SK-N-SH (cell line): ENCODE data around the gene SOCS7. TPM values are rescaled to one million over a fixed set of nuclear protein-coding genes. Genes with fewer than 3 reads are reported as not detected.

ENCODE experiments used
- CTCF ChIA-PET: fragments of 300-600, 350-600 bp; formaldehyde crosslinking; extraction: SDS; loops from one replicate; lab custom pipeline; 2021; lab: Yijun Ruan, JAX
- POLR2A ChIA-PET: fragments of 350-600 bp; sonication (Branson Sonifier 250); formaldehyde crosslinking; extraction: SDS; loops from one replicate; lab custom pipeline; 2020; ENCODE audit warnings: antibody characterized with exemption, inconsistent platforms; lab: Yijun Ruan, JAX
- DNase-seq: peaks from one replicate; pipeline ENCODE4 v3.0.0; 2012
- H2AFZ ChIP-seq: fragments of 200-600 bp; sonication (generic); 2 replicates; pipeline ENCODE4 v1.8.1; 2016; ENCODE audit warnings: antibody characterized with exemption, mild to moderate bottlenecking, low read depth
- H3F3A ChIP-seq: fragments of 200-600 bp; sonication (generic); replicated peaks from 2 replicates; pipeline ENCODE3; 2016; ENCODE audit warnings: antibody characterized with exemption, mild to moderate bottlenecking; ENCODE audit not compliant: insufficient read depth
- H3K27ac ChIP-seq, 2 experiments: fragments of 200-500 bp in 1 of 2; fragments of 200-600 bp in 1 of 2; sonication (Bioruptor generic) in 1 of 2; sonication (generic), shearing (Covaris generic) in 1 of 2; 2 replicates each; pipeline versions ENCODE4 v1.5.1 to v1.6.1; 2014 to 2016; ENCODE audit warnings: low read depth in 2 of 2, inconsistent platforms in 1 of 2, low read length in 1 of 2, mild to moderate bottlenecking in 1 of 2, mixed read lengths in 1 of 2
- H3K27me3 ChIP-seq: fragments of 200-600 bp; sonication (generic), shearing (Covaris generic); 2 replicates; pipeline ENCODE4 v1.6.1; 2016; ENCODE audit warnings: mixed run types; ENCODE audit not compliant: insufficient read depth
- H3K36me3 ChIP-seq, 2 experiments: fragments of 200-500 bp in 1 of 2; fragments of 200-600 bp in 1 of 2; sonication (Bioruptor generic) in 1 of 2; sonication (generic) in 1 of 2; replicated peaks in 1 of 2; 2 replicates each; pipeline versions ENCODE3 to v1.5.1; 2014 to 2016; ENCODE audit warnings: low read length in 1 of 2, mild to moderate bottlenecking in 1 of 2; ENCODE audit not compliant: insufficient read depth in 2 of 2, control insufficient read depth in 1 of 2
- H3K4me1 ChIP-seq, 2 experiments: fragments of 200-500 bp in 1 of 2; fragments of 200-600 bp in 1 of 2; sonication (Bioruptor generic) in 1 of 2; sonication (generic), shearing (Covaris generic) in 1 of 2; 2 replicates each; pipeline versions ENCODE4 v1.5.1 to v1.6.1; 2014 to 2016; ENCODE audit warnings: low read depth in 1 of 2, low read length in 1 of 2, mixed run types in 1 of 2; ENCODE audit not compliant: insufficient read depth in 2 of 2, control insufficient read depth in 1 of 2
- H3K4me2 ChIP-seq: fragments of 200-600 bp; sonication (generic), shearing (Covaris generic); 2 replicates; pipeline ENCODE4 v1.6.1; 2017; ENCODE audit warnings: mixed run types
- H3K4me3 ChIP-seq, 2 experiments: fragments of 200-500 bp in 1 of 2; fragments of 200-600 bp in 1 of 2; sonication (Bioruptor generic) in 1 of 2; sonication (generic), shearing (Covaris generic) in 1 of 2; 2 replicates each; pipeline versions ENCODE4 v1.5.1 to v1.8.1; 2014 to 2016; ENCODE audit warnings: low read depth in 2 of 2, inconsistent platforms in 1 of 2, low read length in 1 of 2, mild to moderate bottlenecking in 1 of 2, mixed read lengths in 1 of 2, moderate library complexity in 1 of 2
- H3K79me2 ChIP-seq: fragments of 200-600 bp; sonication (generic); 2 replicates; pipeline ENCODE4 v1.8.1; 2017; ENCODE audit warnings: mild to moderate bottlenecking; ENCODE audit not compliant: insufficient read depth
- H3K9ac ChIP-seq: fragments of 200-600 bp; sonication (generic); 2 replicates; pipeline ENCODE4 v1.6.1; 2017; ENCODE audit warnings: mixed run types
- H3K9me2 ChIP-seq: fragments of 200-600 bp; sonication (generic); 2 replicates; pipeline ENCODE4 v1.6.1; 2017; ENCODE audit warnings: mixed run types
- H3K9me3 ChIP-seq: fragments of 200-600 bp; sonication (generic); 2 replicates; pipeline ENCODE4 v1.6.1; 2017; ENCODE audit warnings: mixed run types, mild to moderate bottlenecking, moderate library complexity
- H4K20me1 ChIP-seq: fragments of 200-600 bp; sonication (generic); 2 replicates; pipeline ENCODE4 v1.6.1; 2017; ENCODE audit warnings: mild to moderate bottlenecking, mixed run types; ENCODE audit not compliant: insufficient read depth
- CHD2 ChIP-seq: fragments of 150-350 bp; IDR thresholded peaks from 2 replicates; pipeline ENCODE4 v1.6.1; 2018; ENCODE audit warnings: low read length; ENCODE audit not compliant: partially characterized antibody
- CTCF ChIP-seq: fragments of 200-600 bp; sonication (generic); IDR thresholded peaks from 2 replicates; pipeline ENCODE4 v1.6.1; 2017; ENCODE audit warnings: antibody characterized with exemption, mild to moderate bottlenecking, moderate library complexity
- ELF1 ChIP-seq: IDR thresholded peaks from 2 replicates; pipeline ENCODE4 v1.4.0; 2012
- FOSL2 ChIP-seq: IDR thresholded peaks from 2 replicates; pipeline ENCODE4 v1.4.0; 2012; ENCODE audit warnings: low read depth, mild to moderate bottlenecking, moderate library complexity, borderline replicate concordance
- FOXJ3 ChIP-seq: sonication (generic); formaldehyde crosslinking; IDR thresholded peaks from 2 replicates; pipeline ENCODE4 v1.5.1; 2020; ENCODE audit warnings: mild to moderate bottlenecking, missing genetic modification reagents
- GABPA ChIP-seq: IDR thresholded peaks from 2 replicates; pipeline ENCODE4 v1.4.0; 2012; ENCODE audit warnings: low read depth, mild to moderate bottlenecking
- GATA2 ChIP-seq: sonication (generic); formaldehyde crosslinking; IDR thresholded peaks from 2 replicates; pipeline ENCODE4 v1.5.0; 2020; ENCODE audit warnings: mild to moderate bottlenecking, missing genetic modification reagents
- IRF3 ChIP-seq: fragments of 150-350 bp; IDR thresholded peaks from 2 replicates; pipeline ENCODE4 v1.6.1; 2016; ENCODE audit warnings: mild to moderate bottlenecking, low read depth, low read length
- JUND ChIP-seq: IDR thresholded peaks from 2 replicates; pipeline ENCODE4 v1.4.0; 2012
- NFIC ChIP-seq: IDR thresholded peaks from 2 replicates; pipeline ENCODE4 v1.4.0; 2012; ENCODE audit warnings: borderline replicate concordance
- NRF1 ChIP-seq: IDR thresholded peaks from 2 replicates; pipeline ENCODE4 v1.6.1; 2012; ENCODE audit warnings: low read depth, mild to moderate bottlenecking, low read length
- PBX3 ChIP-seq: IDR thresholded peaks from 2 replicates; pipeline ENCODE4; 2012
- RAD21 ChIP-seq: IDR thresholded peaks from 2 replicates; pipeline ENCODE4 v1.6.1; 2012; ENCODE audit warnings: mild to moderate bottlenecking, low read length
- RCOR1 ChIP-seq: fragments of 150-350 bp; IDR thresholded peaks from 2 replicates; pipeline ENCODE4 v1.6.1; 2017; ENCODE audit warnings: antibody characterized with exemption, low read length
- RFX5 ChIP-seq: IDR thresholded peaks from 2 replicates; pipeline ENCODE4 v1.6.1; 2012; ENCODE audit warnings: mild to moderate bottlenecking, improper control_type of control experiment, low read length
- RXRA ChIP-seq: IDR thresholded peaks from 2 replicates; pipeline ENCODE4 v1.4.0; 2012; ENCODE audit warnings: low read depth, mild to moderate bottlenecking, borderline replicate concordance
- TAF1 ChIP-seq: IDR thresholded peaks from 2 replicates; pipeline ENCODE4 v1.6.1; 2012; ENCODE audit warnings: low read depth, mild to moderate bottlenecking, low read length, moderate library complexity, borderline replicate concordance
- TEAD4 ChIP-seq: IDR thresholded peaks from 2 replicates; pipeline ENCODE4 v1.4.0; 2012; ENCODE audit warnings: mild to moderate bottlenecking, borderline replicate concordance; ENCODE audit not compliant: insufficient read depth
- YY1 ChIP-seq: IDR thresholded peaks from 2 replicates; pipeline ENCODE4 v1.4.0; 2012; ENCODE audit warnings: low read depth, mild to moderate bottlenecking
- WGBS: methylation state at CpG from one replicate; pipeline ENCODE4 v1.1.6; 2017; ENCODE audit warnings: low lambda C conversion rate; 5-methylcytosine and 5-hydroxymethylcytosine counted together
- polyA plus RNA-seq, 3 experiments: library from polyadenylated mRNA; depleted of rRNA; stranded (reverse); fragments of >200 nt; gene quantifications; 2 replicates each; pipeline ENCODE4 v1.2.3, GENCODE V29; 2012
- TF ChIP-seq, protein P1 (sequence below): IDR thresholded peaks from 2 replicates; pipeline ENCODE4 v1.4.0; 2012; ENCODE audit warnings: low read depth
- TF ChIP-seq, protein P2 (sequence below): IDR thresholded peaks from 2 replicates; pipeline ENCODE4 v1.4.0; 2012; ENCODE audit warnings: low read depth, borderline replicate concordance

SOCS7 gene
- polyA plus RNA-seq, 1 of the 3 experiments (the other 2 are of a cell fraction), result 7.4 TPM

GRCh38 chr17:38351412-38352222 is at the start of gene SOCS7 (continued):
- TF ChIP-seq RAD21, result no peak
- TF ChIP-seq, protein P1, sequence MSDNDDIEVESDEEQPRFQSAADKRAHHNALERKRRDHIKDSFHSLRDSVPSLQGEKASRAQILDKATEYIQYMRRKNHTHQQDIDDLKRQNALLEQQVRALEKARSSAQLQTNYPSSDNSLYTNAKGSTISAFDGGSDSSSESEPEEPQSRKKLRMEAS, result peak; percentile 84
- peak; percentile 37 for TF ChIP-seq RCOR1
- TF ChIP-seq CHD2, result peak; percentile 58
- no peak for TF ChIP-seq GATA2 (CRISPR knock-in tag)
- TF ChIP-seq TAF1, result no peak
- TF ChIP-seq JUND, result no peak
- TF ChIP-seq IRF3, result no peak
- peak; percentile 27; the same call in 1 of the 2 replicates for TF ChIP-seq PBX3
- TF ChIP-seq FOXJ3 (CRISPR knock-in tag), result no peak
- TF ChIP-seq, all 33 proteins: peak for 10

DNA sequence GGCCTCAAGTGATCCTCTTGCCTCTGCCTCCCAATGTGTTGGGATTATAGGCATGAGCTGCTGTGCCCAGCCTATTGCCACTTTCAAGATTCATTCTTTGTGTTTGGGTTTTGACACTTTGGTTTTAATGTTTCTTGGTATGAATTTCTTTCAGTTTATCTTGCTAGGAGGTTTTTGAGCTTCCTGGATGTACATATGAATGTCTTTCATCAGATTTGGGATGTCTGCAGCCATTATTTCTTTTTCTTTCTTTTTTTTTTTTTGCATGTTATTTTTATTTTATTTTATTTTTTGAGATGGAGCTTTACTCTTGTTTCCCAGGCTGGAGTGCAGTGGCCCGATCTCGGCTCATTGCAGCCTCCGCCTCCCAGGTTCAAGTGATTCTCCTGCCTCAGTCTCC is 36.1 kb upstream of the SOCS7 start:
- Histone ChIP-seq H3K79me2 (no peaks in the 10 kb centered on the region), H3K9me3 (no peaks in the 10 kb centered on the region), H3K9me2 (no peaks in the 10 kb centered on the region), H3K4me2 (no peak overlapping the region), H3K27ac (no peak overlapping the region), H3K27me3 (no peaks in the 10 kb centered on the region), H2AFZ (no peak overlapping the region), H3K36me3 (peaks cover 3 to 12% of the 10 kb centered on the region in 2 experiments), H3F3A (no peaks in the 10 kb centered on the region), H3K4me3 (no peak overlapping the region), H3K9ac (no peak overlapping the region), H3K4me1 (no peaks in the 10 kb centered on the region), H4K20me1 (no peaks in the 10 kb centered on the region)
- ChIA-PET POLR2A (no interaction called here), CTCF (interaction anchor here (1.6 kb wide), 1 partner anchor 26 kb away, joined by 4 read pairs; no protein-coding TSS in a partner anchor)
- DNase-seq, result no peak
- no peak for TF ChIP-seq FOSL2
- TF ChIP-seq, protein P2, sequence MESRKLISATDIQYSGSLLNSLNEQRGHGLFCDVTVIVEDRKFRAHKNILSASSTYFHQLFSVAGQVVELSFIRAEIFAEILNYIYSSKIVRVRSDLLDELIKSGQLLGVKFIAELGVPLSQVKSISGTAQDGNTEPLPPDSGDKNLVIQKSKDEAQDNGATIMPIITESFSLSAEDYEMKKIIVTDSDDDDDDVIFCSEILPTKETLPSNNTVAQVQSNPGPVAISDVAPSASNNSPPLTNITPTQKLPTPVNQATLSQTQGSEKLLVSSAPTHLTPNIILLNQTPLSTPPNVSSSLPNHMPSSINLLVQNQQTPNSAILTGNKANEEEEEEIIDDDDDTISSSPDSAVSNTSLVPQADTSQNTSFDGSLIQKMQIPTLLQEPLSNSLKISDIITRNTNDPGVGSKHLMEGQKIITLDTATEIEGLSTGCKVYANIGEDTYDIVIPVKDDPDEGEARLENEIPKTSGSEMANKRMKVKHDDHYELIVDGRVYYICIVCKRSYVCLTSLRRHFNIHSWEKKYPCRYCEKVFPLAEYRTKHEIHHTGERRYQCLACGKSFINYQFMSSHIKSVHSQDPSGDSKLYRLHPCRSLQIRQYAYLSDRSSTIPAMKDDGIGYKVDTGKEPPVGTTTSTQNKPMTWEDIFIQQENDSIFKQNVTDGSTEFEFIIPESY, result no peak
- no peak for TF ChIP-seq ELF1
- no peak for TF ChIP-seq RFX5
- TF ChIP-seq TEAD4, result no peak
- TF ChIP-seq NFIC, result no peak
- TF ChIP-seq GABPA, result no peak
- TF ChIP-seq NRF1, result no peak
- no peak for TF ChIP-seq RXRA
- no peak for TF ChIP-seq CTCF
- no peak for TF ChIP-seq RAD21
- no peak for TF ChIP-seq CHD2
- no peak for TF ChIP-seq YY1
- no peak for TF ChIP-seq JUND
- no peak for TF ChIP-seq FOXJ3 (CRISPR knock-in tag)
- TF ChIP-seq, protein P1, result no peak
- 65% methylated on average over 3 of the region's 3 CpGs for WGBS
